Rectal smooth muscle tissue (tissue), 1 donor: ENCODE measurements around the gene LRRIQ1.
A peak's percentile ranks its signal among the peaks of the same experiment; 100 is the strongest.

Experiments
- H3K27ac ChIP-seq: one replicate; pipeline ENCODE4 v1.7.0; 2013; ENCODE audit warnings: low read depth, low read length, inconsistent platforms
- H3K27me3 ChIP-seq: one replicate; pipeline ENCODE4 v1.7.0; 2013; ENCODE audit warnings: low read length; ENCODE audit not compliant: control insufficient read depth, insufficient read depth
- H3K36me3 ChIP-seq: one replicate; pipeline ENCODE4 v1.7.0; 2013; ENCODE audit warnings: low read length; ENCODE audit not compliant: control insufficient read depth, insufficient read depth
- H3K4me1 ChIP-seq: one replicate; pipeline ENCODE4 v1.7.0; 2013; ENCODE audit warnings: low read length; ENCODE audit not compliant: control insufficient read depth, insufficient read depth
- H3K4me3 ChIP-seq: one replicate; pipeline ENCODE4 v1.7.0; 2013; ENCODE audit warnings: low read length
- H3K9ac ChIP-seq: one replicate; pipeline ENCODE4 v1.7.0; 2013; ENCODE audit warnings: low read length

Gene LRRIQ1

DNA sequence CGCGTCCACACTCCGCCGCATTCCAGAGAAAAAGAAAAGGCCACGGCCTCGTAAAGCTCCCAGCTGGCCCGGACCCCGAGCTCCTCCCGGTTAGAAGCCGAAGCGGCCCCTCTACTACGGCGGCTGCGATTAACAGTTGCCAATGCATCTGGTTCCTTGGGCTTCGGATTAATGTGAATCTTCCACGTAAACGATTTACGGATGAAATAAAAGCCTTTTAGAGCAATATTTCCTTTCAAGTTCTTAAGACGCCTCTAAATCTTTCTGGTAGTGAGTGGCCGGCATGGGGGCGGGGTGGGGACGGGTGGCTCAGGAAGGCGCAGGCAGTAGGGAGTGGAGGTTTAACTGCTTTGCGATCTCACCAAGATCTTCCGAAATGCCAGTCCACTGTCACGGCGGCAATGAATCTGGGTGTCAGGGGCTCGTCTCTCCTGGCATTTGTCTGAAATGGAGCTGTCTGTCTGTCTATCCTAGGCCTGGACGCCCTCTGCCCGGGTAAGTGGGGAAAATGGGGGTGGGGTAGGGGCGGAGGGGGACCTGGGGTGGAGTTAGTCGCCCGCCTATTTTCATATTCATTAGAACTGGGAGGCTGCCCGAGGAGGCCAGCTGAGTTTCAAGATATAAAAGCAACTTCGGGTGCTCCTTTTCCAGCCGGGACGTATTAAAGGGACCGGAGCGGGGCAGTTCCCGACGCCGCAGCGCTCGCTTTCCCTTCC lies 243.5 kb downstream of the LRRIQ1 start:
- no peak overlapping the region for H3K27ac ChIP-seq
- peak overlapping the region; percentile 49 for H3K4me3 ChIP-seq
- no peak overlapping the region for H3K9ac ChIP-seq
- no peaks in the 10 kb centered on the region for H3K36me3 ChIP-seq
- peaks cover 3% of the 10 kb centered on the region for H3K4me1 ChIP-seq
- H3K27me3 ChIP-seq = peaks cover 10% of the 10 kb centered on the region

DNA sequence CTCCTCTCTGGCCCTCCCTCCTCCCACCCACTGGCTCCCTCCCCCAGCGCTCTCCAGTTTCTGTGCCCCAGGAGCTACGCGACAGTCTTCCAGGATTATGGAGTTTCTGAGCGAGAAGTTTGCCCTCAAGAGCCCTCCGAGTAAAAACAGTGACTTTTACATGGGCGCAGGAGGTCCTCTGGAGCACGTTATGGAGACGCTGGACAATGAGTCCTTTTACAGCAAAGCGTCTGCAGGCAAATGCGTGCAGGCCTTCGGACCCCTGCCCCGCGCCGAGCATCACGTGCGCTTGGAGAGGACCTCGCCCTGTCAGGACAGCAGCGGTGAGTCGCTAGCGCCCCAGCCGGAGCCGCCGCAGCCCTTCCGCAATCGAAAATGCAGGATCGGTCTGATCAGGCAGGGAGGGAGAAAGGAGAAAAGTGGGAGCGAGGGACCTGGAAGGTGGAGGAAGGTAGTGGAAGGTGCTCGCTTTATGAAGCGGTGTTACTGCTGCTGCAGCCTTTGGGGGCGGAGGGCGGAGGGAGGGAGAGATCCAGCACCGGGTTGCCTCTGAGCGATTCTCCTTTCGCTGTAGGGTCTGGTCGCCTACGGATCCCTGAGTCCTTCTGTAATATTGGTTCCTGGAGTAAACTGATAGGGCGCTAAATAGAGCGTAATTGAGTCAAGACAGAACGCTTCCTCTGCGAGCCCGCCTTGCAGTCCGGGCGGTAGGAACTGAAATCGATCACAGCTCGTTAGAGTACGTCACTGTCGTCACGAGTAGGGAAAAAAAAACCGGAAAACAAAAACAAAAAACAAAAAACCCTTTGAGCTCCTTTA lies 244.2 kb downstream of the LRRIQ1 start, which contains the start of gene ALX1:
Gene ALX1, plus strand, starts transcription at position 56 of the 819 bp plus-strand sequence. Its CDS starts 42 bp downstream, at position 98.
- no peak within 1 kb of the TSS for H3K9ac ChIP-seq

DNA sequence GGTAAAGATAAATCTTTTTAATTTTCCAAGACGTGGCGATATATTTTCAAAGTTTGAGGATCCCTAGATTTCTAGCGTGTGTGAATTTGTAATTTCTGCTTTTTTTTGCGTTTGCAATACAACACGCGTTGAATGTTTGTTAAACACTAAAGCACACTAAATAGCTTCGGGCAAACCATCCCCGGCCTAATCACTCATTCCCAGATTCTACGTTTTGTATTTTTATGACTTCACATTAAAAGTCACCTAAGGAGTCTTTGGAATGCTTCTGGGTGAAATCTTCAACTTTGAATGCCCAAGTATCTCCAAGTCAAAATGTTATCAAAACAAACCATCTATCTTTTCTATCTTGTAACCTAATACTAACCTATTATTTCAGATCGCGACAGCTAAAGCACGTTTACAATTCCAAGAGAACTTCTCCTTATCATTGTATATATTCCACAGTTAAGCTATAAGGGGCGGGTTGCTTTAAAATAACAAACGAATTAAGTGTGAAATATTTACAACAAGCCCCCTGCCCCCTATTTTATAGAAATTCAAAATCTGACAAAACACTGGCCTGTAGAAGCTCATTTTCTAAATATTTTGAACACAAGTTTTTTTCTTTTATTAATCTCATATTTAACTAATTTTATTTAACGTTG lies 245.0 kb downstream of the LRRIQ1 start:
- Histone ChIP-seq H3K27ac (no peak overlapping the region), H3K4me1 (peaks cover 3% of the 10 kb centered on the region), H3K4me3 (no peak overlapping the region), H3K27me3 (peaks cover 10% of the 10 kb centered on the region), H3K36me3 (no peaks in the 10 kb centered on the region), H3K9ac (no peak overlapping the region)

More for the DNA sequence above, 244.2 kb downstream of the LRRIQ1 start, which contains the start of gene ALX1:
- peaks cover 10% of the 10 kb centered on the region for H3K27me3 ChIP-seq
- H3K4me1 ChIP-seq = peaks cover 3% of the 10 kb centered on the region
- no peaks in the 10 kb centered on the region for H3K36me3 ChIP-seq
- peak within 1 kb of the TSS; percentile 49 for H3K4me3 ChIP-seq
- H3K27ac ChIP-seq = no peak within 1 kb of the TSS

DNA sequence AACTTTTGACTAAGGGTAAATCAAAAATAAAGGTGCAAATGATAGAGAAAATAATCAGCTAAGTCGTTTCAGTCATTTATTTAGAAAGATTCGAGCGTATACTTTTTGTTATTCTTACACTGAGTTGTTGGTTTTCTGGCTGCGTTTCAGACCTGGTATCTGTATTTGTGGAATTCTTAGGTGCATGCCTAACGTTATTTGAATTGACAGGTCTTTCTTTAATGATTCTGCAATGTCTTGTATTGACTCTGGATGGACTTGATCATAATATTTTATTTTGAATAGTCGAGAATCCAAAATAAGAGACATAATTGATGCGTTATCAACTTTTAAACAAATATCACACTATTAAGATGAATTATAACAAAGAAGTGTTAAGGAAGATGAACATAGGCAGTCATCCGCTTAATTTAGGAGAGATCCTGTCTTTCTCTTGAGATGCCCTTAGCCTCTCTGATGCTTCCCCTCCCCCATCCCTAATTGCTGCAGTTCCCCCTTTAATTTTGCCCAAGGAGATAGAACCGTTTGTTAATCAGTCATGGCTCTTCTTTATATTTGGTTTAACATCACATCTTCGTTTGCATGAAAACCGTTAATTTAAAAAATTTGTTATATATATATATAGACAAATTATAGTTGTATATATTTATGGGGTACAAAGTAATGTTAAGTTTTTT lies 245.6 kb downstream of the LRRIQ1 start:
- H3K36me3 ChIP-seq = no peaks in the 10 kb centered on the region
- peaks cover 10% of the 10 kb centered on the region for H3K27me3 ChIP-seq
- no peak overlapping the region for H3K4me3 ChIP-seq
- H3K4me1 ChIP-seq = peaks cover 3% of the 10 kb centered on the region
- H3K9ac ChIP-seq = no peak overlapping the region
- H3K27ac ChIP-seq = no peak overlapping the region

DNA sequence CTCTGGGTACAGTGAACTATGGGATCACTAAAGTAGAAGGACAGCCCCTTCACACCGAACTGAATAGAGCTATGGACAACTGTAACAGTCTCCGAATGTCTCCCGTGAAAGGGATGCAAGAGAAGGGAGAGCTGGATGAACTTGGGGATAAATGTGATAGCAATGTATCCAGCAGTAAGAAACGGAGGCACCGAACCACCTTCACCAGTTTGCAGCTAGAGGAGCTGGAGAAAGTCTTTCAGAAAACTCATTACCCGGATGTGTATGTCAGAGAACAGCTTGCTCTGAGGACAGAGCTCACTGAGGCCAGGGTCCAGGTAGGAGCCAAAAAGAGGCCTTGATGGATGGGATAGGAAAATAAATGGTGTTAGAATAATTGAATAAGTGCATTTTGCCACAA lies 247.4 kb downstream of the LRRIQ1 start:
- peaks cover 3% of the 10 kb centered on the region for H3K4me1 ChIP-seq
- peaks cover 10% of the 10 kb centered on the region for H3K27me3 ChIP-seq
- H3K27ac ChIP-seq = no peak overlapping the region
- H3K4me3 ChIP-seq = no peak overlapping the region
- H3K9ac ChIP-seq = no peak overlapping the region
- no peaks in the 10 kb centered on the region for H3K36me3 ChIP-seq
